NAMALWA (cell line): ENCODE measurements around the gene ST3GAL5.

Experiments used
- DNase-seq: peaks from one replicate; pipeline ENCODE4 v3.0.0-alpha.2; 2015; ENCODE audit warnings: low spot score

The ST3GAL5 gene

DNA sequence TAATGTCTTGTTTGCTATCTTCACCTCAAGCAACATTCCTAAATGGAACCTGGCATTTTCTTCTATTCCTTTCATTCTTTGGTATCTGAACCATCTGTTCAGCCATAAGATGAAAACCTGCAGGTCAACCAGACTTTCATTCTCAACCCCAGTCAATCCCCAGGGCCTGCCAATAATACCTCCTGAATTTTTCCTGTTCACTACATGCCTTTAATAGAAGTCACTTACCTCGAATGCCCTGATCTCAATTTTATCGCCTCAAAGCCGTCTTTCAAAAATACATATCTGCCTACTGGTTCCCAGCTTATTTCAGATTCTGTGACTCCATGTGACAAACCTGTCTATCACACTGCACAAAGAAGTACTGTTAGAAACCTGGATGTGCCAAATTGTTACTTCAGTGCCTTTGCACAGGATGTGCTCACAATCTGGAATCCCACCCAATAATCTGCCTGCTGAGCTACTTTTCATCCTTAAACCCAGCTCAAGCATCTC is 22.6 kb downstream of the ST3GAL5 start:
- no peak for DNase-seq

DNA sequence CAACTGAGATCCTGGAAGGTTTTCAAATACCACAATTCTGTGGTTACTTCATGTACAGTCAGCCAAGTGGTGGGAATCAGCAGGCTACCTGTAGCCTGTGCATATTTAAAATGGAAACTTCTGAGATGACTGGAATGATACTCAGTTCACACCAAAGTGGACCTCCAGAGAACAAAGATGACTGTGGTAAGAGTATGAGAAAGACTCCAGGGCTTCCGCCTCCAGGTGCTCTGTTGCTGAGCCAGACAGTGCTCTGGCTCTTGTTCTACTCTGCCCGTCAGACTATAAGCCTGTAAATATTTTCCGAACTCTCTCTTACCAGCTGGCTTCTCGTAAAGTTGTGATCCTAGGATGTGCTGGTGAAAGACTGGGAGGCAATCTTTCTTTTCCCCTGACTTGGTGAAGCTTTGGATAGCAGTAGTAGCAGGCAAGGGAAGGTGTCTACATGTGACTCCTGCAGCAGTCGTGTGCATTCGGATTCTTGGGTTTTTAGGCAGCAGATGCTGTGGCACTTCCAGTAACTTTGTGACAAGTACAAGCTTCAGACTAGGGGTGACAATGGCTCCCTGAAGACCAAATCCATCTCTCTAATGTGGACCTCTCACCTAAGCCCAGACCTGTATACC is 23.1 kb downstream of the ST3GAL5 start:
- no peak for DNase-seq

DNA sequence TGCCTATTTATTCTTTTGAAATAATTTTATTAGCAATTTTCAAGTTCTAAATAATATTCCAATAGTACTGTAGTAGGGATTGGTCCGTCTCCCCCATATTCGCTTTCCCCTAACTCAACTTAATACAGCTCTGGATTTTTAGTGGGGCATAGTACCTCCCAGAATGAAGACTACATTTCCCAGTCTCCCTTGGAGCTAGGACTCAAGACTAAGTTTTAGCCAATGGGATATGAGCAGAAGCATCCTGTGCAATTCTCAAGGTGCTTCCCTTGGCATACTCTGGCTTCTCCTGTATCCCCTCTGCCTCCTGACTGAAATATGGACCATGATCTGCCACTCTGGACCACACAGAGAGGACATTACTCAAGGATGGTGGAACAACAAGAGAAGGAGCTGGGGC is 24.1 kb downstream of the ST3GAL5 start:
- DNase-seq = no peak

DNA sequence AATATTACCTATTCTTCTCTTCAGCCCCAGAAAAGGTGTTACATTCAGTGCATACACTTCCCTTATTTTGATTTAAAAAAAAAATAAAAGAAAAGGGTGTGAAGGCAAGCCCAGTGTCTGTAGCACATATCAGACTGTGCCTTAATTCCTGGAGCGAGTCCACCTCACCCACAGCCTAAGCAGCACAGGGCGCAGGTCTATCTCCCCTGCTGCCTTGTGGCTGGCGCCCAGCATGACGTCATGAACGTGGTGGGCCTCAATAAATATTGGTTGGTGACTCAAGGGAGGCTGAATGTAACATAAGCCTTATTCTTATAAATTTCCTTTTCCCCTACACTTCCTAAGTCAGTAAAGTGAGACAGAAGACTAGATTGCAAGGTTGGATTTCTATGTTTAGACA is 26.4 kb downstream of the ST3GAL5 start:
- no peak for DNase-seq

DNA sequence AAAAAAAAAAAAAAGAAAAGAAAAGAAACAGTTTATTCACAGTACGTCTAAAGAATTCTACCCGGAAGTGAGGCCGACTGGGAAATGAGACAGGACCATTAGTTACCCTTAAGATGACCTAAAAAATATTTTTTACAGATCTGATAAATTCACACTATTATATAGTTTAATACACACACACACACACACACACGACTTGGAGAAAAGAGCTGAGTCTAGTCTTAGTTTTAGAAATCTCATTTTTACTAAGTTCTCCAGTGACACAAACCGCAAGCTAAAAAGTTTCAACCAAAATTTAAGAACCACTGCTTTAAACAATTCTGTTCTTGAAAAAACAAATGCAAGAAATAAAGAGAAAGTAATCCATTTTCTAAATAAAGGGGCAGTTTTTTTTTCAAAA is 27.1 kb downstream of the ST3GAL5 start:
- no peak for DNase-seq

DNA sequence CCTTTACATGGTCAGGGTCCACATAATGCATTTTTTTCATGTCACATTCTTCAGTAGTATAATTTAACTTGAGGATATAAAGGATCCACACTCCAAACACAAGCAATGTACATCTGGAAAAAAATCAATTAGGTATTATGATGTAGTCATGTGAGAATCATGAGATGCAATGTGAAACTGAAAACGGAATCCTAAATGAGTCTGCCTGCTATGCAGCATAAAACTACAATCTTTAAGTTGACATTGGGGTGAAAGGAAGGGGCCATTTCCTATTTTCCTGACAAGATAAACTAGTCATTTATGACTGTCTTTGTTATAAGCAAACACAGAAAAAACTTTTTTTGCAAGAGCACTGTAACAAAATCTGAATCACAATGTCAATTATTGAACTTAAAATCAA is 27.6 kb downstream of the ST3GAL5 start:
- DNase-seq = peak; percentile 56

DNA sequence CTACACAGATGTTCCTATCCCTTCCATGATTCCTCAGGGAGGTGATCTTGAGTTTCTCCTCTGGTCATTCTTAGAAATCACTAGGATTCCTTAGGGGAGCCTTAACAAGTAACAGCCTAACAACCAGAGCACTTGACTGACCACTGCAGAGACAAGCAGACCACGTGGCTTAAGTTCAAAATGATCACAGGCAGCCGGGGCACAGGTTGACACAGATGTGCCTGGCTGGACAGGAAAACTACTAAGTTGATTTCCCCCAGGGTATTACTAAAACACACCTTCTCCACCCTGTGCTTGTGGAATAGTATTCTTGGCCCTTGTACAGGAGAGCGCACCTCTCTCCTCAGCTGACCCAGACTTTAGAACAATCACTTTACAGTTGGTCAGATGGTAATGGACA is 29.9 kb downstream of the ST3GAL5 start:
- no peak for DNase-seq

DNA sequence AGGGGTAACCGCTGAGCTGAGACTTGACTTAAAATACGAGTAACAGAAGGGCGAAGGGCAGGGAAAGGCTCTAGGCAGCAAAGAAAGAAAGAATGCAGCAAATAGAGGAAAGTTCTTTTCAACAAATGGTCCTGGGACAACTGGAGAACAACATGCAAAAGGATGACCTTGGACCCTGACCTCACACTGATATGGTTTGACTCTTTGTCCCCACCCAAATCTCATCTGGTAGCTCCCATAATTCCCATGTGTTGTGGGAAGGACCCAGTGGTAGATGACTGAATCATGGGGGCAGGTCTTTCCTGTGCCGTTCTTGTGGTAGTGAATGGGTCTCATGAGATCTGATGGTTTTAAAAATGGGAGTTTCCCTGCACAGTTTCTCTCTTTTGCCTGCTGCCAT is 33.9 kb downstream of the ST3GAL5 start:
- no peak for DNase-seq

DNA sequence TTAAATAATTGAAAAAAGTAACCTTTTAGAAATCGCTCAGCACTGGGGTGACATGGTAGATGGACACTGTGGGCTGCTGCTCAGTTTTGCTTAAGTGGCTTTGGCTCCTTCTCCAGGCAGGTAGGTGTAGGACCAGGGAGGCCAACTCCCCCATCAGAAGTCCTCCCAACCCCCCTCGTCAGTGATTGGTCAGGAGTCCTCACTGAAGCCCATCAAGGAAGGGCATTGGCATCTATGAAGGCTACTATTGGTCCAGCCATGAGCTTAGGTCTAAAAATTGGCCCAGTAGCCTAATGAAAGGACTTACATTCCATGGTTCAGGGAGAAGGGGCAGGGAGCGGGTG is 34.7 kb downstream of the ST3GAL5 start:
- DNase-seq = no peak

DNA sequence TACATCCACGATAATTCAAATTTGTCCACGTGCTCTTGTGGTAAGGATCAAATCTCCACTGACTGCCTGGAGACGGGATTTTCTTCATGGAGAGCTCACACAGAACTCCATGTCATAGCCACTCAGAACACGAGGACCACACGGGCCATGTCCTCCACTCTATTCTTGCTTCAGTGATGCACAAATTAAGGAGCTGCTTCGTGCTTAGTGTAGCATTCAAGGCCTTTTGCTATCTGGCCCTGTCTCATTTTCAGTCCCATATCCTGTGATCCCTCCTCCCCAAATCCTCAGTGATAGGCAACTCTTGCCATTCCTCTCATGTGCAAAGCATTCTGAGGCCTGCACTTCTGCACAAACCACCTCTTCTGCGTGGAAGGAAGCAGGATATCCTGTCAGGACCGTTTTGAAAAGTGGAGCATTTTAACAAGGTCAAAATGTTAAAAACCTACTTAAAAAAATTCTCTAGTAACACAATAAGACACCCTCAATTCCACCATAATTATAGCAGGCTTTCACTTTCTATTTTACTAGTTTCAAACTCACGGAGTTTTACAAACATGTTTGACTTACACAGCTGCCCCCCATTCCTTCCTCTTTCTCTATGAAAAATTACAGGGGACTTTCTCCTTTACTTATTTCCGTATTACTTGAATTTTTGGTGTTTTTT is 35.2 kb downstream of the ST3GAL5 start:
- peak; percentile 70 for DNase-seq

DNA sequence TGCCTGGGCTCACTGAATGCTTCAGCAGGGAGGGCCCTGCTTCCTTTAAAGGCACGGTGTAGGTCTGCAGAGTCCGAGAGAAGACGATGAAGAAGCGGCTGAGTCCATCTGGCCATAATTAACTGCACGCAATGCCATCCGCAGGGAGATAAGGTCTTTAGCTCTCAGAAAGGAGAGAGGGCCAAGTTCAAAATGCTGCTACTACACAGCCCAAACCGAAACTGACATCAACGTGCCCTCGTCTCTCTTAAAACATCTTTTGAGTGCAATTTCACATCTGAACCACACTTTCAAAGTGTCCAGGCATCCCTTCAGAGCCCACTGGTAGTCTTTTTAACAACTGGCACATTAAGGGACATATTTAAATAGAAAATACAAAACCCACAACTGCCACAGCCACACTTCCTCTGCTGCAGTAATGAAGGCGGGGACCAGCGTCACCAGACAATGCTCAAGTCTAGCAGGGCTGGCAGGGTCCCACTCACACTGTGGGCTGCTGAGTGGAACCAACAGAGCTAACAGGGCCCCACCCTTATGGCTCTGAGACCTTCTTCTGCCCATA is 35.8 kb downstream of the ST3GAL5 start:
- peak; percentile 49 for DNase-seq

DNA sequence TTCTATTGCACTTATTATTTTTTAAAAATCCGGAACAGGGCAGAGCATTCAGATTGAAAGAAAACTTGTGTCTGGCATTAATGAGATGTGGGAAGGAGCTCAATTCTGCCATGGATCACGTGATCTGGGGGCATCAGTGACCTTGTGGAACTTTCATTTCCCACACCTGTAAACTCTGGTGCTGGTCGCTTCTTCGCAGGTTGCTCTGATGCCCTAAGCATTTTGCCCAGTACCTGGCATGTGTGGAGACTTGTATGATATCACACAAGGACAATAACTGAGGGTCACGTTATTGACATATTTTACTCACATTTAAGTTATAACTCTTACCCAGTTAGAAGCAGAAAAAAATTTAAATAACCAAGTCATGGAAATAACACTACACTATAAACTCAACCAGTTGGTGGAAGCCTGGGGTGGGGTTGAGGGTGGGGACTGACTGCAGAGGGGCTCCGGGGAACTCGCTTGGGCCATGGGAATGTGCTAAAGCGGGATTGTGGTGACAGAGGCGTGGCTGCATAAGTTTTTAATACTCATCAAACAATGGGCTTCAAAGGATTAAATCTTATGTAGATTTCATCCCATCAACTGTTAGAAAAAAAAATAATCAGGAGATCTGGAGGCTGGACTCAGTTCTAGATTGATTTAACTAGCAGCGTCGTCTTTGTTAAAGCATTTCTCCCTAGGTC is 36.5 kb downstream of the ST3GAL5 start:
- DNase-seq = no peak

DNA sequence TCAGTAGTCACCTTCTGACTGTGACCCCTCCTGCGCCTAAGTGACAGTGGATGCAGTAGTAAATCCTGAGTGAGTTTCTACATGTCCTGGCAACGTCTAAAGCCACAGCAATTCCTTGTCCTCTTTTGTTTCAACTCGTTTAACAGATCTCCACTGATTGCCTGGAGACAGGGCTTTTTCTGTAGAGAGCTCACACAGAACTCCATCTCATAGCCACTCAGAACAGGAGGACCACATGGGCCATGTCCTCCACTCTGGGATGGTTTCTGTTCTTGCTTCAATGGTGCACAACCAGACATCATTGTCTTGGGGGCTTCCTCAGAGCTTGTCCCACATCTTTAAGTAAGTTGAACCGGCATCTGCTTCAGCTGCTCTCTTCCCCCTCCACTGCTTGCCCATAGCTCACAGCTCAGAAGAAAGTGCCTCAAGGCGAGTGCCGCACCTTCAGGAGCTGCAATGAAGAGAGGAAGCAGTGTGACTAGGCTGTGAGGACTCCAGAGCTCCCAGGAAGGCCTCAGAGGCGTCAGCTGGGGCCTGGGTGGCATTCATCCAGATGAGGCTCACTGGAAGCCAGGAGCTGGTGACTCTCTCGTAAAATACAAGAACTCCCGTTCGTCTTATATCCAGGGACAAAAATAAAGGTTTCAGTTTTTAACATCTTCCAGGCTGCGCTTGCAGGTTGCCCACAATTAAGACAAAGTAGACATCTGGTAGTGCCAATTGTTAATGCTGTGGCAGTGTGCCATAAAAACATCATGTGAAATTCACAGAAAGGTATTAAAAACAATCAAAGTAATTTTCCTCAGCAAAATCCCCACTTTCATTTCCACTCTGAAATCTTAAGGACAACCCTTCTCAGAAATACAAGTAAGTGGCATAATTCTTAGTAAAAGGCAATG is 37.3 kb downstream of the ST3GAL5 start:
- DNase-seq = no peak

DNA sequence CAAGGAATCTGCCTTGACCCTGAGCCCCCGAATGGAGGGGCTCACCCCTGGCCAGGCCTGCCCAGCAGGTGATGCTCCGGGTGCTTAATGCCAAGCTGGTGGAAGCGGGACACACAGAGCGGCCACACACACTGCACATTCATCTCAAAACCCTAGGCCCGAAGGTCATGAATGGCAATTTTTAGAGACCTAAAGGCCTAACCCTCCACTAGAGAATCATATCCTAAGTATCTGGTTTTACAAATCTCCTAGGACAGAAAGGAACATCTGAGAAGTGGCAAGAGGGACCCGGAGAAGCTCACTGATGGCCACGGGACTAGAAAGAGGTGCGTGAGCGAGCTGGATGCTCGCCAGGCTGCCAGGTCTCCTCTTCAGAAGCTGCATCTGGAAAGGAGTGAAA is 38.3 kb downstream of the ST3GAL5 start:
- no peak for DNase-seq

DNA sequence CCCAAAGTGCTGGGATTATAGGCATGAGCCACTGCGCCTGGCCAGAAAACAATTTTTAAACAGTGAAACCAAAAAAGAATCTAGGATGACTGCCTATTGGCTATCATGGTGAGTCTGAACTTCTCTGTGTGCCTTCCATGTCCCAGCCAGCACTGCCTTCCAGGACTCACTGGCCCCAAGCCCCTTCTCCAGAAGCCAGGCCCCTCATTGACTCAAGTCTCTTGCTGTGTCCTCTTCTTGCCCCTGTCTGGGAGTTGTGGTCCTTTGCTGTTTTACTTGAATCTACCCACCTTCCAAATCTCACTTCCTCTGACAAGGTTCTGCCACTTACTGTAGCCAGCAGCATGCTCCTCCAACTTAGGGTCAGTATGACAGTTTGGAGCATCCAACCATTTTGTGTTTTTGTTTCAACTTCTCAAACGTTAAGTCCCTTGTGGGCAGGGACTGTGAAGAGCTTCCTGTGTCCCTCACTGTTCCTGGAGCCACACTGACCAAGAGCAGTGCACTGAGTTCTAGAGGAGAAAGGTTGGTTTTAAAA is 41.7 kb downstream of the ST3GAL5 start:
- DNase-seq = no peak

DNA sequence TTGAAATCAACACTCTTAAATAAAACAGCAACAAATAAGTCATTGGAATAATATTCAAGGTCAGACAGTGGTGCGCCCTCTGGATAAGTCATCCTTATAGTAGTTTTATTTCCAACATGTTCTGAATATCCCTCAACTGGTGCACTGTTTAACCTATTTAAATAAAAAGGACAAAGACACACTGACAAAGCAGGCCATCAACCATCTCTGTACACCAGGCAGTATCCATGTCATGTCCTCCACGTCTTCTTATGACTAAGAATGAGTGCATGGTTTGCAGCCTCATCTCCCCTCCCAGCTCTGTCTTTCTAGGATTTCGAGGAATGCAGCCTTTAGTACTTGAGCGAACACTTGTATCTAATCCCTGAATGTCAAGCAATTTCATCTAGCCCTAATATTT is 42.4 kb downstream of the ST3GAL5 start:
- DNase-seq = no peak

DNA sequence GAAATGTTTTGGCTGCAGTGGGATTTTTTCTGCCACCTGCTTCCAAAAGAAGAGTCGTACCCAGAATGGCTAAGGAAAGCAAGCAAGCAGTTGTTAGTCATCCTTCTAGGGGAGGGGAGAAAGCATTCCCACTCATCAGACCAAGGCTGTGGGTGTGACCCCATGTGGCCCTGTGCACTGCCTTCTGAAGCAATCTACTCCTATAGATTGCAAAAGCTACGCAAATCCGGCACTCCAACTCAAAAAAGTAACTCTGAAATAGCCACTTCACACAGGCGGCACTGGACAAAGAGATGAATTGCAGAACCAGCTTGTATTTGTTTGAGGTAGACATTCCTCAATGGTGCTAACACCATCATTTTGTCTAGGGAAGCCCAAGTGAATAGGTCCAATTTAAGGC is 44.3 kb downstream of the ST3GAL5 start:
- DNase-seq = no peak

DNA sequence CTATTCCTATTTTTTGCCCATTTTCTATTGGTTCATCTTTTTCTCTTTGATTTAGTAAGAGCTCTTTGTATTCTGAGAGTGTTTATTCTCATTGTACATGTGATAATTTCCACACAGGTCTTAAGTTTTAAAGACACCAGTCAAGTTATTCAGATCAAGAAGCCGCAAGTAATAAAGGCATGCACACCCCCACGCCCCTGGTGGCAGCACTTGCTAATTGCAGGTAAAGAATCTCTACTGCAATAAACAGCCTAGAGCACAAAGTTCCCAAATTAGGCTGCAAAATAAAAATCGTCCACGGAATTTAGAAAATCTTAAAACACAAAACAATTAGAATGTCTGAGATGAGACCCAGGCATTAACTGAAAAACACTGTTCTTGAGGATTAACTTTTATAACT is 45.2 kb downstream of the ST3GAL5 start:
- peak; percentile 64 for DNase-seq

DNA sequence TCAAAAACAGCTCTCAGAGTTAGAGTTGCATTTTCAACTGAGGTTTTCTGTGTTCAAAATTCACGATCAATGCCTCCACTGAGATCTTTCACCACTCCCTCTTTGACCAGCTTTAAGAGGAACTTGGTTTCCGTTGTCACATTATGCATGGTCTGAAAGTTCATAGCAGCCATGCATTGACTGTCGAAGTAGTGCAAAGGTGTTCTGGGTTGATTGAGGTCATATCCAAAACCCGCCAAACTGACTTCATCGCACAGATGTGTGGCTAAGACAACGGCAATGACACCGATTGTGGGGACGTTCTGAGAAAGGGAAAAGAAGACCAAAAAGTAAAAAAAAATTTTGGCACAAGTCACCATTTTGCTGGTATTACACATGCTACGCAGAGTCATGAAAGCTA is 48.7 kb downstream of the ST3GAL5 start:
- no peak for DNase-seq

DNA sequence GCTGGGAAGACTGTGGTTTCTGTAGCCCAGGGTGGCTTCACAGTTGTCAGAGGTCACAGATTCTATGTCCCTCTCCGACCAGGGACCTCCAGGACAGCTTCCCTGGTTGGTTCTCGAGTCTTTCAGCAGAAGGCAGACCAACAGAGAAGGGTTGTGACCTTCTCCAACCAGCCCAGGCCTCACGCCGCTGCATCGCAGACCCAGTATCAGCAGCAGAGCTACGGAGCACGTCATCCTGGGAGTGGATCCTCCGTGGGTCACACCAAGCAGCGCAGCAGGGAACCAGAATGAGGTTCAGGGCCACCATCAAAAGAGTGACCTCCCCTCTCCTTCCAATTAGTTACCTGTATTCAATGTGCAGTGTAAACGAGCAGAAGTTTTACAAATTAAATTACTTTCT is 49.3 kb downstream of the ST3GAL5 start:
- no peak for DNase-seq

DNA sequence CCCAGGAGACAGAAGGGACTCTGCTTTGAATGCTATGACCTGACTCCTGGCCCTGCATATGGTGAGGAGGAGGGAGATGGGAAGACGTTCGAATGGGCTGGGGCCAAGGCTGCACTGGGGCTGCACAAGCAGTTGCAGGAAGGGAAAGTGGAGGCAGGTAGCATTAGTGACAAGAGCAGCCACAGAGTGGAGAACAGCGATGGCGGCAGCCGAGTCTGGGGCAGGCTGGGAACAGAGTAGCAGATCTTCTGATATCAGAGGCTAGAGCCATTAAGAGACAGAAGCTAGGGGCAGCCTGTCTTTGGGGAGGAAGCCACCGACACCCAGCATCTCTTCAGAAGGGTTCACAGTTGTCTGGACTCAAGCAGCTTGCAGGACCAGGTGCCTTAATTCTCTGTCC is 50.1 kb downstream of the ST3GAL5 start:
- no peak for DNase-seq

DNA sequence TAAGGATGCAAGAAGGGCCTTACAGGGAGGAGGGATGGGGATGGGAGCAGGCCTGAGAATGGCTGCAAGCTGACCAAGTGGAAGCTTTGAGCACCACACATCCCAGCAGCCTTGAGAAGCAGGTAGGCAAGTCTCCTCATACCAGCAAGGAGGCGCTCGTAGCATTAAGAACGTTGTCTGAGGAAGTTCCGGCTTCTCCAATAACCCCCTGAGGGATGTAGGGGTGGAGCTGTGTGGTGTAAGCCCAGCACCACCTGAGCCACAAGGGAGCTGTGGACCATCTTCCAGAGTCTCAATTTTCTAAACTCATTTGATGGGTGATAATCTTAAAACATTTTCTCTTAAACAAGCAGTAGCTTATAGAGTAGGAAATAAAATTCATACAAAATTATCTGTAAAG is 50.6 kb downstream of the ST3GAL5 start:
- no peak for DNase-seq
